Fibroblast of peridontal ligament (primary cell): Measurements from ENCODE around the gene TIMM9.
A peak's percentile ranks its signal among the peaks of the same experiment; 100 is the strongest.
"Not testable (repeated sequence)": the region's sequence is repeated elsewhere in the genome, so short reads cannot be mapped to it uniquely, and the experiment has no call there.

Experiments used
- DNase-seq: peaks from one replicate; pipeline ENCODE4 v3.0.0-alpha.2; 2010; ENCODE audit errors: extremely low read depth

TIMM9 gene, protein sequence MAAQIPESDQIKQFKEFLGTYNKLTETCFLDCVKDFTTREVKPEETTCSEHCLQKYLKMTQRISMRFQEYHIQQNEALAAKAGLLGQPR

DNA sequence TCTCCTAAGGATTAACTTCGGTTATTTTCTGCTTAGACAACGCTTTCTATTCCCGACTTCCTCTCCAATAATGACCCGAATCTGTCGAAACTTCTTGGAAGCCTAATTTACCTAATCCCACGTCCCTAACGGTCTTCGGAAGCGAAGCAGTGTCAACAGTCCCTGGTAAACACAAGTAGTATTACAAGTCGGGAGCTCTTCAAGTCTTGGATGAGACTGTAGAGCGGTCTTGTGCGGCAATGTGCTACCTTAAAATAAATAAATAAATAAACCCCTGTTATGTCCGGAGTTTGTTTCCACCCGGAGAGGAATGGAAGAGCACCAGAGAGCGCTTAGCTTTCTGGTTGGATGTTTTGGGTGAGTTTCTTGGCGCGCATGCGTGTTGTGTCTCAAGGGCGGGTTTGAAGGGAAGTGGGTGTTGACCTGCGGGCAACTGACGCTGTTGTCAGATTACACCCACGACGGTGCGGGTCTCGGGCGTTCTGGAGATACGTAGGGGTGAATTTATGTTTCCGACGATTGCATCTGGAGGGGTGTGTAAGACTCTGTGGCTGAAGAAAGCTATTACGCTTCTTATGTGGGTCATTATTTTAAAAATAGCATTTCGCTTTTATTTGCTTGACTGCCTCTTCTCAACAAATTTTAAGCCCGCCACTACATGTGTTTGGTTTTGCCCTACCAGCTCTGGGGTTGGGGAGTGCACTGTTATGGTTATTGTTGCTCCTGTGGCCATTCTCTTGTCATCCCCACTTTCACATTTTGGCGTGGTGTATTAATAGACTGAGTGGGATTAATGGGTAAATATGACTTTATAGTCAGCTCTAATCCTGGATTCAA, at the start of gene TIMM9, which contains the start of gene KIAA0586:
Gene TIMM9, minus strand, starts transcription at position 251 of the 837 bp plus-strand sequence. CDS start 15,586 bp downstream, outside the sequence.
Gene KIAA0586, plus strand, starts transcription at position 439 of the 837 bp plus-strand sequence. CDS start 546 bp downstream, outside the sequence.
- peak; percentile 100 for DNase-seq

DNA sequence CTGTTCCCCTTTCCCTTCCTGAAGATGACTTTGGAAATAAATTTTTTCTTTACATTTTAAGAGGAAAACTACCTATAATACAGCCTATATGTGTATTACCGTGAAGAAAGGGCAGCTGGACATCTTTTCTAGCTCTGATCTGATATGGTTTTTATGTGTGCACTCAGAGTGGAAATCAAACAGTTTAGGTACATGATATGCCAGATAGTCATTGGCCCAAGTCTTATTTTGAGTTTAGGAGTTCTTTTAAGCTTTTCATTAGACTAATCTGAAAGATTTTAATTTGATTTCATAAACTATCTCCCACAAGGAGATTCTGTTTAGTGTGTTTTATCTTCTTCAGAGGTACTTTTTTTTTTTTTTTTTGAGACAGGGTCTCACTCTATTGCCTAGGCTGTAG, 49.0 kb upstream of the TIMM9 start:
- no peak for DNase-seq

DNA sequence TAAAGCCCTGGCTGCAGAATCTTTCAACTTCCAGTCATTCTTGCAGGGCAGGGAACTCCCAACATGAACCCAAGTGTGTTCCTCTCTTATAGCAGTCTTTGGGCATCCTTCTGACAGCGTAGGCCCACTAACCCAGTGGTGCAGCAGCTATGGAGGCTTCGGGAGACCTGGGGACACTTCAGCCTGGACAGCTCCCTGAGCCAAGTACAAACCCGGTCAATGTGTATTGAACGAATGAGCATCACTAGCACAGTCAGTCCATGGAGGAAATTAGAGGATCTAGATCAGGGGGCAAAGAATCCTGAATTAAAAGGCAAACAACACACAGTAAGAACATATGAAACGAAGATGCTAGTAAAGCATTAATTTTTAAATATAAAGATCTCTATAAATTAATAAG, 42.0 kb upstream of the TIMM9 start:
- DNase-seq = no peak

DNA sequence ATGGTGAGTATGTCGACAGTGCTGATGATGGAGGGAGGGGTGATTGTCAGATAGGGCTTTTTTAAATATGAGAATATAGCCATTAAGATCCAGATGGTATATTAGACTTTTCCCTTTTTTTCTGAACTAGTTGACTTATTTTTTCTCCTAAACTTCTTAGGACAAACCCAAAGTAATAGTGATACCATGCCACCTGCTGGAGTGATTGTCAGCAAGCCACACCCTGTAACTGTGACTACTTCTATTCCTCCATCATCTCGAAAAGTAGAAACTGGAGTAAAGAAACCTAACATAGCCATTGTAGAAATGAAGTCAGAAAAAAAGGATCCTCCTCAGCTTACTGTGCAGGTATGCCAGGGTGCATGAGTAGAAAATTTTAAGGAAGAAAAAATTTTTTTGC, 40.2 kb upstream of the TIMM9 start:
- DNase-seq = no peak

DNA sequence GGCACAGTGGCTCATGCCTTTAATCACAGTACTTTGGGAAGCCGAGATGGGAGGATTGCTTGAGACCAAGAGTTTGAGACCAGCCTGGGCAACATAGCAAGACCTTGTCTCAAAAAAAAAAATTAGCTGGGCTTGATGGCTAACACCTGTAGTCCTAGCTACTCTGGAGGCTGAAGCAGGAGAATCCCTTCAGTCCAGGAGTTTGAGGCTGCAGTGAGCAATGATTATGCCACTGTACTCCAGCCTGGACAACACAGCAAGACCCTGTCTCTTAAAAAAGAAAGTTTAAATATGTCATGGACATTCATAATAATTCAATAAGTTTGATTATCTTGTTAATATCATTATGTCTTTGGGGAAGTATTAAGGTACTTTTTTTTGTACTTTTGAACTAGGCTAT, 39.1 kb upstream of the TIMM9 start:
- DNase-seq = no peak

DNA sequence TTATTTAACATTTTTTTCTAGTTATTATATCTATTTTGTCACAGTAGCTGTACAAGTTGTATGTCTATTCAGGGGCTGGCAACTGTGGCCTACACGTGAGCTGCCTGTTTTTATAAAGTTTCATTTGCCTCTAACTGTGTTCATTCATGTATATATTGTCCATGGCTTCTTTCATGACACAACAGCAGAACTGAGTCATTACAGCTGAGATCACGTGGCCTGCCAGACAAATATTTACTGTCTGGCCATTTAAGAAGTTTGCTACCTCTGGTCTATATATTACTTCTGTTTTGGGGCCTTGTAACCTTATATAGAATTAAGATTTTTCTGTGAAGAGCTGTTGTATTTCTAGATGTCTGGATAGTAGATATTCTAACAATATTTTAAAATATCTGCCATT, 38.1 kb upstream of the TIMM9 start:
- DNase-seq = peak; percentile 29

DNA sequence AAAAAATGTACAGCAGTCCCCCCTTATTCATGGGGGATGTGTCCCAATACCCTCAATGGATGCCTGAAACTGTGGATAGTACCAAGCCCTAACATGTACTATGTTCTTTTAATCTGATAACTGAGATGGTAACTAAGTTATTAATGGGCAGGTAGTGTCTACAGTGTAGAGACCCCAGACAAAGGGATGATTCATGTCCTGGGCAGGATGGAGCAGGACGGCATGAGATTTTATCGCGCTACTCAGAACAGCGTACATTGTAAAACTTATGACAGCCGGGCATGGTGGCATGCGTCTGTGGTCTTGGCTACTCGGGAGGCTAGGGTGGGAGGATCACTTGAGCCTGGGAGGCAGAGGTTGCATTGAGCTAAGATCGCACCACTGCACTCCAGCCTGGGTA, 37.3 kb upstream of the TIMM9 start:
- no peak for DNase-seq

DNA sequence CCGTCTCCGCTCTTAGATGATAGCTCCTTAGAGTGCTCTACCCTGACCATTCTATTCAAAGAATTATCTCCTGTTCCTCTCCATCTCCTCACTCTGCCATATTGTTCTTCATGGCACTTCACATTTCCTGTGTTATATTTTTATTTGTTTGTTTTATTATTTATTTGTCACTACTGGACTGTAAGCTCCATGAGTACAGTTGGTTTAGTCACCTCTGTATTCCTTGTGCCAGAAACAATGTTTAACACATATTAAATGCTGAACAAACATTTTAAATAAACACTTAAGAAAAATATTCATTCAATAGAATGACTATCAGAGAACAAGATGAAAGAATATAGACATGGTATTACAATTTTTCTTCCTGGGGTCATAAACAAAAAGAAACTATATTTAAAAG, 35.8 kb upstream of the TIMM9 start:
- no peak for DNase-seq

DNA sequence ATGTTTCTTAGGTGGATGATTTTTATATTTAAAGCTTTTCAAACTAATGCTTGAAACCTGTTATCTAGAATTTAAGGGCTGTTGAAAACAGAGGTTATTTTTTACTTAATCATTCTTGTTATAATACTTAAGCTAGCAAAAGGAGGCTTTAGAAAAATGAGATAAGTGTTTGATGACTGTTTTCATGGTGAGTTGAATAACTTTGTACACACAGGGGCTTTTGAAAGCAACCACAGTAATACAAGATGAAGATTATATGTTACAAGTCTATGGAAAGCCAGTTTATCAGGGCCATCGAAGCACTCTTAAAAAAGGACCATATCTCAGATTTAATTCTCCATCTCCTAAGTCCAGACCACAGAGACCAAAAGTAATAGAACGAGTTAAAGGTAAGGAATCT, 33.4 kb upstream of the TIMM9 start:
- DNase-seq = no peak

DNA sequence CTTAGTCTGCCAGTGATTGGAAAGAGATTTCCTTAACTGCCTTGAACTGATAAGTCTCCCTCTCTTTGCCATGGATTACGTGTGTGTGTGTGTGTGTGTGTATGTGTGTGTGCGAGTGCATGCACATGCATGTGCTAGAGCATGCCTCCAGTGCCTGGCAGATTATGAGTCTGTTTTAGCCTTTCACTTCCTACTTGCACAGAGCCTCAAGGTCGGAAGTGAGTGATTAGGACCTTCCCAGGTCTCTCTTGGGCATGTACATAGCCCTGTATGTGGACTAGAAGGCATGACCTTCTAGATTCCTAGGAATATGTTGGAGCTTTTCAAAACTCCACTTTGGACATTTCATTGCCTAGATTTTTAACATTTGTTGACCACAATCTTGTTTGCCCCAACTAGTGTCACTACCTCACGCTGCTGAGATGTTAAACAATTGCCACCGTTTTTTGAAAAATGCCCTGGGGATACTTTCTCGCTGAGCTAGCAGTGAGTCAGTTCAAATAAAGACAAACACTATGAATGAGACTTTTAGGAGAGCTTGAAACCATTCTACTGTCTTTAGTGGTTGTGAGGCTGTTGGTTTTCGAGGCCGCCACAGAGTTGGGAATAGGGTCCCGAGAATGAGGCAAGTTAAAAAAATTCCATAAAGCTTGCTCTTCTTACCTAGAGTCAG, 28.4 kb upstream of the TIMM9 start:
- peak; percentile 19 for DNase-seq

DNA sequence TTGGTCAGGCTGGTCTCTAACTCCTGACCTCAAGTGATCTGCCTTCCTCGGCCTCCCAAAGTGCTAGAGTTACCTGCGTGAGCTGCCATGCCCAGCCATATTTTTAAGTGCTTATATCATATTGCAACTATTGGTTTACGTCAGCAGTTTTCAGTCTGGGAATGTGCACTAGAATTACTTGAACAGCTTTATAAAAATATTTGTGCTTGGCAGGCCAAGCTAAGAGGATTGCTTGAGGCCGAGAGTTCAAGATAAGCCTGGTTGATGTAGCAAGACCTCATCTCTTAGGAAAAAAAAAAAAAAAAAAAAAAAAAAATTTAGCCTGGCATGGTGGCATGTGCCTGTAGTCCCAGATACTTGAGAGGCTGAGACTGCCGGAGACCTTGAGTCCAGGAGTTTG, 17.3 kb upstream of the TIMM9 start:
- no peak for DNase-seq

DNA sequence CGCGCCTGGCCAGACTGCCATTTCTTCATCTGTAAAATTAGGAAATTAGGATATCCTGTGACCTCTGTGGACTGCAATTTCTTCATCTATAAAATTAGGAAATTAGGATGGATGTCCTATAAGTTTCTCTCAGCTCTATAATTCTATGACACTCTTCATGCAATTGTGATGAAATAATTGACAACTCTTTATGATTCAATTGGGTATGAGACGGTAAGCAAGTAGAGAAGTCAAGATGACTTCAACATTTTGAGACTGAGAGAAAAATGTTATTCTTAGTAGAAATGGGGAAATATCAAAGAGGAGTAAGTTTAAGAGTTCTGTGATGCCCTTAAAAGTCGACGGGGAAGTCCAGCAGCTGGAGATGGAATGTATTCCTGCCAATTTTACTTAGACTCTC, 12.1 kb upstream of the TIMM9 start:
- no peak for DNase-seq

DNA sequence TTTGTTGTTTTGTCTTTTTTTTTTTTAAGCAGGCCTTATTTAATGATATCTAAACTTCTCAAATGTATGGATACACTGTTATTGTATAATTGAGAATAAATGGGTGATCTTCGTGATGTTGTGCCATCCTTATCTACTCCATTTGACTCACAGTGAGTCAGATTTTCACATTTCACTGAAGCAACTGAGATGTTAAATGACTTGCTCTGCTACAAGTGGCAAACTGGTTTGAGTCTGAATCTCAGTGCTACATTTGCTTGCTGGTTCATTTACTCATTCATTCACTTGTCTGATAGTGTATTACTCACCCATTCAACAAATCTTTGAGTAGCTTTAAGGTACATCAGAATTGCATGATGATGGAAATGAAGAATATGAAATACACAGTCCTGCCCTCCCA, 2.8 kb upstream of the TIMM9 start:
- DNase-seq = peak; percentile 35

DNA sequence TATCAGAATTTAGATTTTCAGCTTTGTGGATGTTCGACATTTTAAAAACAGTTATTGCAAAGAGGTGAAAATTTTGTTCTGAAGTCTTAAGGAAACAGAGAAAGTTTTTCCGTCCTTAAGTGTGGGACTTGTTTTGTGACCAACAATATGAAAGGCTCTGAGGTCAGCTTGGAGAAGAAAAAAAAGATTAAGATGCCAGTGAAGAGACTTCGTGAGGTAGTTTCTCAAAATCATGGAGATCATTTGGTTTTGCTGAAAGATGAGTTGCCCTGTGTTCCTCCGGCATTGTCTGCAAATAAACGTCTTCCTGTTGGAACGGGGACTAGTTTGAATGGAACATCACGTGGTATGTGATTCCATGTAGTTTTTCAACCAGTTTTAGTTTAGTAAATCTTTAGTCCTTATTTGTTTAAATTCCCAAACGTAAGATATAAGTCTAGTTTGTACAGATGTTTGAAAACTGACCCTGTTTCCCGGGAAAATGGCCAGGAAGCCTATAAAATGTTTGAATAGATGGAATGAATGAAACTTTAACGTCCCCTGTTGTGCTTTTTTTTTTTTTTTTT, 870 bp upstream of the TIMM9 start:
- DNase-seq = peak; percentile 66

DNA sequence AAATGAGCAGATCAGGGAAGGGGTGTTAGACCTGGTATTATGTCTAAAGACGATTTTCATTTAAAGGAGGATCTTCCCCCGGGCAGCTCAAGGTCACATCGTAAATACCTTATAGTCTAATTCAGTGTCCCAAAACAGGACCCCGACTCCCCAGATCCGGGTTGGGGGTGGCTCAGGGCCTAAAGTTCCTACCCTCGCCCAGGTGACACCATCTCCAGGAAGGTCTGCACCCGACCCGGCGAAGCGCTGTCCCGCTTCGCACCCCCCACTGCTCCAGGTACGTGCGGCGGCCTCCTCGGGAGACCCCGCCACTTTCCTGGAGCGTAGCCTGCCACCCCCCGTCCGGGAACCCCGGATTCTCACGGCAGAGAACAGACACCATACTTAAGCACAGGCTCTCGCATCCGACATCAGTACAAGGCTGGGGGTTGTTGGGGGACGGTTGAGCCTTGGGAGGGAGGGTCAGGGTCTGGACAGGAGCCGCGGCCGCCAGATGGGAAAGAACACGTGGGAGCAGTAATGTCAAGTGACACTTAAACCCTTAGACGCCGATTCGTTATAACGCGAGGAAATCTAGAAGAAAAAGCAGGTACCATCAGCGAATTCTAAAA, 556 bp downstream of the TIMM9 start:
- peak; percentile 19 for DNase-seq

DNA sequence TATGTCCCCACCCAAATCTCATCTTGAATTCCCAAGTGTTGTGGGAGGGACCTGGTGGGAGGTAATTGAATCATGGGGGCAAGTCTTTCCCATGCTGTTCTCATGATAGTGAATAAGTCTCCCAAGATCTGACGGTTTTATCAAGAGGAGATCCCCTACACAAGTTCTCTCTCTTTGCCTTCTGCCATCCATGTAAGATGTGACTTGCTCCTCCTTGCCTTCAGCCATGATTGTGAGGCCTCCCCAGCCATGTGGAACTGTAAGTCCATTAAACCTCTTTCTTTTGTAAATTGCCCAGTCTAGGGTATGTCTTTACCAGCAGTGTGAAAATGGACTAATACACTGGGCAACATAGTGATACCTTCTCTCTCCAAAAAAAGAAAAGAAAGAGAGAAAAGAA, 10.4 kb downstream of the TIMM9 start:
- not testable (repeated sequence) for DNase-seq

DNA sequence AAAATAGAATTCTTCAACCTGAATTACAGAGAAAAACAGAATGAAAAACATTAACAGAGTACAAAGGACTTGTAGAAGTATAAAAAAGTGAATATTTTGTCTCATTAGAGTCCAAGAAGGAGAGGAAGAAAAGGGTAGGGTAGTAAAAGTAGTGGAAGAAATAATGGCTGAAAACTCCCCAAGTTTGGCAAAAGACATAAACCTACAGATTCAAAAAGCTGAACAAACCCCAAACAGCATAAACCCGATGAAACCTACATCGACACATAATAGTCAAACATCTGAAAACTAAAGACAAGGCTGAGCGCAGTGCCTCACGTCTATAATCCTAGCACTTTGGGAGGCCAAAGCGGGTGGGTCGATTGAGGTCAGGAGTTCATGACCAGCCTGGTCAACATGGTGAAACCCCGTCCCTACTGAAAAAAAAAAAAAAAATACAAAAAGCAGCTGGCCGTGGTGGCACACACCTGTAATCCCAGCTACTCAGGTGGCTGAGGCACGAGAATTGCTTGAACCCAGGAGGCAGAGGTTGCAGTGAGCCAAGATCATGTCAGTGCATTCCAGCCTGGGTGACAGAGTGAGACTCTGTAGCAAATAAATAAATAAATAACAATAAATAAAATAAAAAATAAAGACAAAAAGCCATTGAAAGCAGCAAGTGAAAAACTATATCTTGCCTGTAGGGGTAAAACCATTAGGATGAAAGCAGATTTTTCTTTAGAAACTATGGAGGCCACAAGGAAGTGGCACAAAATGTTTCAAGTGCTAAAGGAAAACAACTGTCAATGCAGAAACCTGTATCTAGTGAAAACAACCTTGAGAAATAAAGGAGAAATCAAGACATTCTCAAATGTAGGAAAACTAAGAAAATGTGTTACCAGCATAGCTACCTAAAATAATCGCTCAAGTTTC, 11.4 kb downstream of the TIMM9 start:
- no peak for DNase-seq

DNA sequence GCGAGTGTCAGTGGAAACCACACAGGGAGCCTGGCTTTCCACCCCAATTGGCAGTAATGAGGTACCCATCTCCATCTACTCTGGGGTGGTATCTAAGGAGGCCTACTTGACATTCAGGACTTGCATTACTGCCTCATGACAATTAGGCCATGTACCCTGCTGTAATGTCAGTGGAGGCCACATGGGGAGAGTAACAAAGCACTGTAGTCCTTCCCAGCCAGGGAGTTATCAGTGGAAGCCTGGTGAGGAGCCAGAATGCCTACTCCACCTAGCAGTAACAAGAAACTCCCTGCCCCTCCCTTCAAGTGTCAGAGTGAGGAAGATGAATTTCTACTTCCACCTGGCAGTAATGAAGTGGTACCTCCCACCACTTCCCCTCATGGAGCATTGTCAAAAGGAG, 12.5 kb downstream of the TIMM9 start:
- no peak for DNase-seq

DNA sequence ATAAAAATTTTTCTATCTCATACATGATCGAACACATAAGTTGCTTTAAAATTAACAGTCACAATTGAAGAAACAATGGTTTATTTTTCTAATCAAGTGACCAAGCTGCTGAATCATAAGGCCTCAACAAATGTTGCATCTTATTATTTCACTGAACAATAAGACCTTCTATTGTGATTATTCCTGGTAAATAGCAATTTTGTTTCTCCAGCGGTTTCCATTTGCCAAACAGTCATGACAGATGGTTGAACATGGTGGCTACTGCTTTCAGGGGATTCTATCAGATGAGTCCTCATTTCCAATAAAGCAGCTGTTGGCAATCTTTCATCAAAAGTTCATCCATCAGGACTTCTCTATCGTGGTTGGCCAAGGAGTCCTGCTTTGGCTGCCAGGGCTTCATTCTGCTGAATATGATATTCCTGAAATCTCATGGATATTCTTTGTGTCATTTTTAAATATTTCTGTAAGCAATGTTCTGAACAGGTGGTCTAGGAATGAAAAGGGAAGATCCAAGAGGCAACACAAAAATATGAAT, 18.6 kb downstream of the TIMM9 start:
- no peak for DNase-seq

DNA sequence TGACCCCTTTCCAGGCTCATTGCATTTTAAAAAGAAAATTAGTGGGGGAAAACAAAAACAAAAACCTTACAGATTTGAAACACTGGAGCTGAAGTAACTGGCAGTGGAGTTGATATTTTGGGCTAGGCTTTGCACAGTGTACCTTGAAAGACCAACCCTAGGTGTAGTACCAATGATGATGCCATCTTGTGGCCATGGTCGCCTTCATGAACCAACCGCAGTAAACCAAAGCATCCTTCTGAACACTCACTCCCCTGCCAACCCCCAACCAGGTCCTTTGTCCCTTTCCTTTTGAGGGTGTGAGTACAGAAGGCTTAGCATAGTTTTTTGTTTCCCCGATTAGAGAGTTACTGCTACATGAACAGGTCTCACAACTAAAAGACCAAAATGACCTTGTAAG, 25.7 kb downstream of the TIMM9 start:
- DNase-seq = no peak

DNA sequence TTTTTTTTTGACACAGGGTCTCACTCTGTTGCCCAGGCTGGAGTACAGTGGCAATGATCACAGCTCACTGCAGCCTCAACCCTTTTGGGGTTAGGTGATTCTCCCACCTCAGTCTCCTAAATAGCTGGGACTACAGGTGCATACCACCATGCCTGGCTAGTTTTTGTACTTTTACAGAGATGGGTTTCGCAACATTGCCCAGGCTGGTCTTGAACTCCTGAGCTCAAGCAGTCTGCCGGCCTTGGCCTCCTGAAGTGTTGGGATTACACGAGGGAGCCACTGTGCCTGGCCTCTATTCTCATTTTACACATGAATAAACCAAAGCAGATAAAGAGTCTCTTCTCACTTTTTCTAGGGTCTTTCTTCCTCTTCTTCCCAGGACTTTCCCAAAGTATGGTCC, 28.4 kb downstream of the TIMM9 start:
- no peak for DNase-seq
